CD4-positive, alpha-beta T cell treated with Interleukin-4 for 4 hours (primary cell): Measurements from ENCODE around the gene SERAC1.
A peak's percentile ranks its signal among the peaks of the same experiment; 100 is the strongest.
"Not testable (repeated sequence)": the region's sequence is repeated elsewhere in the genome, so short reads cannot be mapped to it uniquely, and the experiment has no call there.

Source experiments
- DNase-seq: peaks from one replicate; pipeline ENCODE4 v3.0.0-alpha.2; 2020

Gene SERAC1

GRCh38 chr6:158168040-158168289, at the start of gene SERAC1:
Gene SERAC1, minus strand, starts transcription at chr6:158168262. Its CDS starts 9,899 bp downstream, at chr6:158158363.
- no peak for DNase-seq

DNA sequence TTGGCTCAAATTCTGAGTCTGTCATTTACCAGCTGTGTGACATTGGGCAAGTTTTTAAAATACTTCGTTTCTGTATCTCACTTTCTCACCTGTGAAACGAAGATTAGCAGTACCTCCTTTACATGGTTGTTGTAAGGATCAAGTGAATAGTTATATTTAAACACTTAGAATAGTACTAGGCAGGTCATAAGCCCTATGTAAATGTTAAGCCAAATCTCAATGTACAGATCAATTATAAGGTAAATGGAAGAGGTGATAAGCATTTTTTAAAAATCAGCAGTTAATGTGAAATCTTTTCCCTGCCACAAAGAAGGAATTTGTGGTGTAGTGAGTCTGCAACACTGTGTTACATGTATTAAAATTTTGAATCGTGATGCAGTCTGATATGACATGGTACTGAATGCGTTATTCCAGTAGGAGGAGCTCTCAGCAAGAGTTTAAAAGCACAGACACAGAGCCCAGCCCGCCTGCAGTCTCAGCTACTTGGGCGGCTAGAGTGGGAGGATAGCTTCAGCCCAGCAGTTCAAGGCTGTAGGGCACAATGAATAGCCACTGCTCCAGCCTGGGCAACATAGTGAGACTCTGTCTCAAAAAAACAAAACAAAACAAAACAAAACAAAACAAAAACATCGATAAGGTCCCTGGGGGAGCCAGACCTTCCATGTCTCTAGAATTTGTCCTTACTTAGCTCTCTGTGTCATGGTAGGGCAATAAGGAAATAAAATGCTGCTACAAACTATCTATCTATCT, 46.0 kb upstream of the SERAC1 start:
- DNase-seq = peak; percentile 66

DNA sequence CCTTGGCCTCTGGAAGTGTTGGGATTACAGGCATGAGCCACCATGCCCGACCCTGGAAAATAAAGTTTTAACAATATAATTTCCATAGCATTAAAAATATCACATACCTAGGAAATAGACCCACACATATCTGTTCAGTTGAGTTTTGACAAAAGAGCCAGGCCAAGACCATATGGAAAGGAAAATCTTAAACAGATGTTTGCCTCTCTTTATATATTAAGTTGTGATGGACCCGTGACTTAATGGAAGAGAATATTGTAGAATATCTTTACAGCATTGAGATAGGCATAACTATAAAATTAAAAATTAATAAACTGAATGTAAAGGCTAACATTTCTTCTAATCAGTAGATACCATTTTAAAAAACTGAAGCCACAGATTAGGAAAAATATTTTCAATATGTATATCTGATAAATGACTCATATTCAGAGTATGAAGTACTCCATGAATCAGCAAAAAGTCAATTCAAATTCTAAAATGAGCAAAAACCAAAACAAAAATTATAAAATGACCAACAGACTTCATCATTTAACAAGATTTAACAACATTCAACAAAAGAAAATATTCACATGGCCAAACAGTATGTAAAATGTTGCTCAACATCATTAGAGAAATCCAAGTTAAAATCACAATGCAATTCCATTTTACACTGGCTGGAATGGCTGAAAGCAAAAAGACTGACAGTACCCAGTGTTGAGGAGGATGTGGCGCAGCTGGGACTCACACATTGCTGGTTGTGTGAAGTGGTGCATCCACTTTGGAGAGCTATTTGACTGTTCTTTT, 43.4 kb upstream of the SERAC1 start:
- DNase-seq = no peak

GRCh38 chr6:158209582-158210333, 41.7 kb upstream of the SERAC1 start:
- not testable (repeated sequence) for DNase-seq

DNA sequence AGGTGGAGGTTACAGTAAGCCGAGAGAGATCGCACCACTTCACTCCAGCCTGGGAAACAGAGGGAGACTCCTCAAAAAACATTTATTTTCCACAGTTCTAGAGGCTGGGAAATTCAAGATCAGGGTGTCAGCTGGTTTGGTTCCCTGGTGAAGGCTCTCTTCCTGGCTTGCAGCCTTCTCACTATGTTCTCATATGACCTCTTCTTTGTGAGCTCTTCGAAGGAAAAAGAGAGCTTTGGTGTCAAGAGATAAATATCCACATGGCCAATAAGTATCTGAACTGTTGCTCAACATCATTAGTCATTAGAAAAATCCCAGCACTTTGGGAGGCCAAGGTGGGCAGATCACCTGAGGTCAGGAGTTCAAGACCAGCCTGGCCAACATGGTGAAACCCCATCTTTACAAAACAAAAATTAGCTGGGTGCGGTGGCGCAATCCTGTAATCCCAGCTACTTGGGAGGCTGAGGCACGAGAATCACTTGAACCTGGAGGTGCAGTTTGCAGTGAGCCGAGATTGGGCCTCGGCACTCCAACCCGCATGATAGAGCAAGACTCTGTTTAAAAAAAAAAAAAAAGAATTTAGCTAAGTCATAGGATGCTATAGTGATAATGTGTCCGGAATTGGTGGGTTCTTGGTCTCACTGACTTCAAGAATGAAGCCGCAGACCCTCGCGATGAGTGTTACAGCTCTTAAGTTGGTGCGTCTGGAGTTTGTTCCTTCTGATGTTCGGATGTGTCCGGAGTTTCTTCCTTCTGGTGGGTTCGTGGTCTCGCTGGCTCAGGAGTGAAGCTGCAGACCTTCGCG, 40.4 kb upstream of the SERAC1 start:
- not testable (repeated sequence) for DNase-seq

GRCh38 chr6:158207422-158207788, 39.3 kb upstream of the SERAC1 start:
- peak; percentile 23 for DNase-seq

GRCh38 chr6:158206740-158207421, 38.8 kb upstream of the SERAC1 start:
- no peak for DNase-seq

GRCh38 chr6:158205169-158205944, 37.3 kb upstream of the SERAC1 start:
- DNase-seq = no peak

DNA sequence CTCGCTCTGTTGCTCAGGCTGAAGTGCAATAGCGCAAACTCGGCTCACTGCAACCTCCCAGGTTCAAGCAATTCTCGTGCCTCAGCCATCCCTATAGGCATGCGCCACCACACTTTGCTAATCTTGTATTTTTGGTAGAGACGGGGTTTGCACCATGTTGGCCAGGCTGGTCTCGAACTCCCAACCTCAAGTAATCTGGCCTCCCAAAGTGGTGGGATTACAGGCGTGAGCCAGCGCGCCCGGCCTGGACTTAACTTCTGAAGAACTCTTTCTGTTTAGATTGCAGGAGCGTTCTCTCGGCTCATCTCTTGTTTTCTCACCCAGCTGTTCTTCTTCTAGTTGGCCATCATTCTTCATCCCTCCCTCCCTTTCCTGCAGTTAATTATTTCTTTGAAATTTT, 30.4 kb upstream of the SERAC1 start:
- DNase-seq = no peak

- DNase-seq = no peak
Observed at GRCh38 chr6:158194487-158195280, 26.6 kb upstream of the SERAC1 start.

DNA sequence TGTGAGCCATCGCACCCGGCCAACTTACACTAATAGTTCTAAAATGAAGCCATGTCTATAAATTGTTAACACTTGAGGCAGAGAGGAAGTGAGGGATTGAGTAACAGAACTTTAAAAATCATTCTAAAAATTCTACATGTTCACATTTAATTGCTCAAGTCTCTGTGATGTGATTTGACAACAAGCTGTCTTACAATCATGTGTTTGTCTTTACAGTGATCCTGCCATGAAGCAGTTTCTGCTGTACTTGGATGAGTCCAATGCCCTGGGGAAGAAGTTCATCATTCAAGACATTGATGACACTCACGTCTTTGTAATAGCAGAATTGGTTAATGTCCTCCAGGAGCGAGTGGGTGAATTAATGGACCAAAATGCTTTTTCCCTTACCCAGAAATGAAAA, 23.7 kb upstream of the SERAC1 start:
- DNase-seq = no peak

DNA sequence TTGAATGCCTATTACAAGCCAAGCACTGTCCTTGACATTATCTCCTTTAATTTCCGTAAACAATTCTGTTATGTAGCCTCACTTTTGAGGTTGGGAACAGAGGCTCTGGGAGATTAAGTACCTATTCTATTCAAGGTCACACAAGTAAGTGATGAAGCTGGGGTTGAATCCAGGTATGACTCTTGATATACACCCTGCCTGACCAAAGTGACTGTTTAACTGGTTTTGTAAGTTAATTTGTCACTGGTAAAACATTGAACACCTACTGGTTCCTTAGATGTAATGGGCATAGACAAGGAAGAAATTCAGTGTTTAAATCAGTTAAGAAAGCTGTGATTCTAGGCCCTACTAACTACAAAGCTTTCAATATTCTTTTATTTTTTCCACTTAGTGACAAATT, 23.0 kb upstream of the SERAC1 start:
- DNase-seq = no peak

DNA sequence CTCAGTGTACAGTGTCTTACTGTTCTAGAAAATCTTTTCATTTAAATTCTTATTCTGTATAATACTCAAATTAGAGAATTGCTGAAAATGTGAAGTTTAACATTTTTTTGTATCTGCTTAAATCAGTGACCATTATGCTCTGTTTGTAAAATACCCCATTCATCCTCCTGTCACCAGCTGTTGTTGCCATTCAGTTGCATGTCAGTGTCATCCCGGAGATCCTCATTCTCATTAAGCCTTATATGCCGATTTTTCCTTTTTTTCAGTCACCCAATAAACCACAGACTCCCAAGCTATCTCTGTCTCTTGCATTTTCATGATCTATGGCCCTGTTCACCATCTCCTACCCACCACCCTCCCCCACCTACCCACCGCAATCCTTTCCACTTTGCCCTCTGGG, 20.5 kb upstream of the SERAC1 start:
- DNase-seq = no peak

GRCh38 chr6:158185729-158186456, 17.8 kb upstream of the SERAC1 start:
- no peak for DNase-seq

GRCh38 chr6:158184608-158185007, 16.5 kb upstream of the SERAC1 start:
- no peak for DNase-seq

- DNase-seq = not testable (repeated sequence)
Observed at GRCh38 chr6:158183174-158183972, 15.3 kb upstream of the SERAC1 start.

DNA sequence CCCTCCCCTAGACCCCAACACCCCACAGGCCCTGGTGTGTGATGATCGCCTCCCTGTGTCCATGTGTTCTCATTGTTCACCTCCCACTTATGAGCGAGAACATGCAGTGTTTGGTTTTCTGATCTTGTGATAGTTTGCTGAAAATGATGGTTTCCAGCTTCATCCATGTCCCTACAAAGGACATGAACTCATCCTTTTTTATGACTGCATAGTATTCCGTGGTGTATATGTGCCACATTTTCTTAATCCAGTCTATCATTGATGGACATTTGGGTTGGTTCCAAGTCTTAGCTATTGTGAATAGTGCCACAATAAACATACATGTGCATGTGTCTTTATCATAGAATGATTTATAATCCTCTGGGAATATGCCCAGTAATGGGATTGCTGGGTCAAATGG, 9.7 kb upstream of the SERAC1 start:
- not testable (repeated sequence) for DNase-seq

DNA sequence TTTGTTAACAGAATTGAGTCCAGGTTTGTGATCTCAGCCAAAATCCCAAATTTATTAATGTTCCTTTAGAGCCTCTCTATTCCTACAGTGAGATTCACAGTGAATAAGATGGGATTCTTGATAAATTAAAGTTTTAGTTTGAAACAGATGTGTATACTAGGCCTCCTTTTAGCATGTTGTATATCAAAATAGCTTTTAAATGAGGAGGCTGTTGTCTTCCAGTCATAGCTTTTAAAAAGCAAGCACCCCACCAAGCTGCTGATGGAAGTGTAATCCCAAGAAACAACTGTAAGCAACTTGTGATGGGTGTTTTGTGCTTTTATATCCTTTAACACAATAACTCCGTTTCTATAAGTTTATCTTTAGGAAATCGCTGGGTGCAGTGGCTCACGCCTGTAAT, 7.0 kb upstream of the SERAC1 start:
- DNase-seq = no peak

- DNase-seq = no peak
Observed at GRCh38 chr6:158174514-158174913, 6.5 kb upstream of the SERAC1 start.
